Measurements from ENCODE around the gene NRARP. TPM values are rescaled to one million over a fixed set of nuclear protein-coding genes. Genes with fewer than 3 reads are reported as not detected.

Gene NRARP
- total and polyA plus RNA-seq, 2 donors (not counting 1 experiment from before 2014, with no cell fraction given): 5.7 to 11.5 TPM

- no peak overlapping the region for H3K9ac ChIP-seq (ENCODE audit: low read length)
These were observed 51.5 kb downstream of the NRARP start for GRCh38 chr9:137250329-137251193.

More at GRCh38 chr9:137250329-137251193, 51.5 kb downstream of the NRARP start:
- Mint-ChIP-seq H3K4me1 (peaks cover 12% of the 10 kb centered on the region), H3K27me3 (no peaks in the 10 kb centered on the region), H3K27ac (no peak overlapping the region), H3K4me3 (no peak overlapping the region), H3K9me3 (ENCODE audit: insufficient read depth) (no peaks in the 10 kb centered on the region)
- WGBS (ENCODE audit: insufficient coverage): 88% methylated on average over 14 of the region's 18 CpGs
- no peak for ATAC-seq (ENCODE audit: low read depth)
- H4K20me1 ChIP-seq (ENCODE audit: control insufficient read depth, insufficient read depth, low read length, poor library complexity, severe bottlenecking): peaks cover 3% of the 10 kb centered on the region
- H2AFZ ChIP-seq (ENCODE audit: insufficient read depth, low read depth, low read length, poor library complexity, severe bottlenecking): no peak overlapping the region
- no peak for DNase-seq
- ChIA-PET CTCF (interaction anchor here (1.1 kb wide), 1 partner anchor 14 kb away, joined by 3 read pairs; no protein-coding TSS in a partner anchor), POLR2A (no interaction called here)
- no peaks in the 10 kb centered on the region for H3K27me3 ChIP-seq (replicated peaks in 1 of 4; ENCODE audit: control extremely low read depth in 1 of 4, control insufficient read depth in 3 of 4, insufficient read depth in 4 of 4, low read length in 3 of 4)
- H3K79me2 ChIP-seq (ENCODE audit: control insufficient read depth, insufficient read depth, low read length): peaks cover 3% of the 10 kb centered on the region
- H3K4me3 ChIP-seq (ENCODE audit: control extremely low read depth in 1 of 5, extremely low read depth in 1 of 5, insufficient read depth in 1 of 5, low read depth in 2 of 5, low read length in 4 of 5): no peak overlapping the region
- TF ChIP-seq EZH2 (IDR thresholded peaks at IDR 0.05; ENCODE audit: borderline replicate concordance, insufficient read depth, low read depth, low read length, poor library complexity, severe bottlenecking): no peak
- TF ChIP-seq CTCF (IDR thresholded peaks at IDR 0.05): no peak
- no peaks in the 10 kb centered on the region for H3K9me3 ChIP-seq (ENCODE audit: control extremely low read depth in 1 of 3, control insufficient read depth in 2 of 3, insufficient read depth in 1 of 3, low read length in 2 of 3)
- H3K4me2 ChIP-seq (replicated peaks; ENCODE audit: low read depth, low read length, poor library complexity, severe bottlenecking): no peak overlapping the region
- intact Hi-C loops (cut with micrococcal nuclease): no loop called here
- no peak overlapping the region for H3K27ac ChIP-seq (ENCODE audit: low read length in 2 of 2)
- peaks cover 5 to 12% of the 10 kb centered on the region in 2 donors for H3K4me1 ChIP-seq (ENCODE audit: control insufficient read depth in 2 of 2, insufficient read depth in 2 of 2, low read length in 2 of 2)
- H3K36me3 ChIP-seq (replicated peaks in 1 of 2; ENCODE audit: control extremely low read depth in 1 of 2, control insufficient read depth in 1 of 2, extremely low read depth in 1 of 2, insufficient read depth in 2 of 2, low read length in 1 of 2): no peaks in the 10 kb centered on the region

Other genes with a start within 250 kb of the NRARP start
- gene ENTPD2, start 248.2 kb downstream of the NRARP start, total RNA-seq: not detected in 2 replicates
- gene ENTPD2, start 248.2 kb downstream of the NRARP start, polyA plus RNA-seq: not detected in 2 replicates
- gene SAPCD2, start 231.7 kb downstream of the NRARP start, total RNA-seq: 0.39 and 0.73 TPM in 2 replicates
- gene SAPCD2, start 231.7 kb downstream of the NRARP start, polyA plus RNA-seq: 0.45 and 0.69 TPM in 2 replicates
- gene UAP1L1, start 224.8 kb downstream of the NRARP start, total RNA-seq: 47.6 and 55.8 TPM in 2 replicates
- gene UAP1L1, start 224.8 kb downstream of the NRARP start, polyA plus RNA-seq: 29.1 and 38.1 TPM in 2 replicates
- gene MAN1B1, start 215.3 kb downstream of the NRARP start, total RNA-seq: 68.4 and 80.9 TPM in 2 replicates
- 47.0 and 53.1 TPM in 2 replicates for gene MAN1B1, start 215.3 kb downstream of the NRARP start, polyA plus RNA-seq
- 324 and 335 TPM in 2 replicates for gene DPP7, start 187.5 kb downstream of the NRARP start, total RNA-seq
- gene DPP7, start 187.5 kb downstream of the NRARP start, polyA plus RNA-seq: 506 and 546 TPM in 2 replicates
- gene GRIN1, start 163.1 kb downstream of the NRARP start, total RNA-seq: not detected in 2 replicates
- 0.04 TPM in 1 of 2 replicates, not detected in the other for gene GRIN1, start 163.1 kb downstream of the NRARP start, polyA plus RNA-seq
- gene LRRC26, start 132.2 kb downstream of the NRARP start, total RNA-seq: not detected in 2 replicates
- not detected in 2 replicates for gene LRRC26, start 132.2 kb downstream of the NRARP start, polyA plus RNA-seq
- not detected in 2 replicates for gene TMEM210, start 130.2 kb downstream of the NRARP start, total RNA-seq
- gene TMEM210, start 130.2 kb downstream of the NRARP start, polyA plus RNA-seq: not detected in 2 replicates
- 121 and 129 TPM in 2 replicates for gene ANAPC2, start 113.7 kb downstream of the NRARP start, total RNA-seq
- gene ANAPC2, start 113.7 kb downstream of the NRARP start, polyA plus RNA-seq: 127 and 138 TPM in 2 replicates
- 52.9 and 53.6 TPM in 2 replicates for gene SSNA1, start 113.6 kb downstream of the NRARP start, total RNA-seq
- 99.0 and 129 TPM in 2 replicates for gene SSNA1, start 113.6 kb downstream of the NRARP start, polyA plus RNA-seq
- 16.3 and 19.3 TPM in 2 replicates for gene TPRN, start 101.5 kb downstream of the NRARP start, total RNA-seq
- 5.7 and 6.4 TPM in 2 replicates for gene TPRN, start 101.5 kb downstream of the NRARP start, polyA plus RNA-seq
- 35.7 and 38.0 TPM in 2 replicates for gene TMEM203, start 96.6 kb downstream of the NRARP start, total RNA-seq
- 16.1 and 20.6 TPM in 2 replicates for gene TMEM203, start 96.6 kb downstream of the NRARP start, polyA plus RNA-seq
- 37.3 and 40.9 TPM in 2 replicates for gene NDOR1, start 96.6 kb downstream of the NRARP start, total RNA-seq
- 36.4 and 37.6 TPM in 2 replicates for gene NDOR1, start 96.6 kb downstream of the NRARP start, polyA plus RNA-seq
- gene RNF208, start 80.0 kb downstream of the NRARP start, total RNA-seq: 1.1 and 1.4 TPM in 2 replicates
- gene RNF208, start 80.0 kb downstream of the NRARP start, polyA plus RNA-seq: 0.97 and 1.1 TPM in 2 replicates
- gene CYSRT1, start 77.1 kb downstream of the NRARP start, total RNA-seq: 0.22 and 0.32 TPM in 2 replicates
- 0.51 and 0.68 TPM in 2 replicates for gene CYSRT1, start 77.1 kb downstream of the NRARP start, polyA plus RNA-seq
- gene RNF224, start 74.8 kb downstream of the NRARP start, total RNA-seq: not detected in 2 replicates
- gene RNF224, start 74.8 kb downstream of the NRARP start, polyA plus RNA-seq: not detected in 2 replicates
- gene SLC34A3, start 71.4 kb downstream of the NRARP start, total RNA-seq: not detected in 2 replicates
- not detected in 2 replicates for gene SLC34A3, start 71.4 kb downstream of the NRARP start, polyA plus RNA-seq
- gene TUBB4B, start 61.0 kb downstream of the NRARP start, total RNA-seq: 110 and 111 TPM in 2 replicates
- 245 and 261 TPM in 2 replicates for gene TUBB4B, start 61.0 kb downstream of the NRARP start, polyA plus RNA-seq
- not detected in 2 replicates for gene STPG3, start 51.0 kb downstream of the NRARP start, total RNA-seq
- gene STPG3, start 51.0 kb downstream of the NRARP start, polyA plus RNA-seq: not detected in 2 replicates
- 55.8 and 56.9 TPM in 2 replicates for gene NELFB, start 46.9 kb downstream of the NRARP start, total RNA-seq
- gene NELFB, start 46.9 kb downstream of the NRARP start, polyA plus RNA-seq: 47.1 and 53.7 TPM in 2 replicates
- gene TOR4A, start 24.5 kb downstream of the NRARP start, total RNA-seq: 12.7 and 15.3 TPM in 2 replicates
- gene TOR4A, start 24.5 kb downstream of the NRARP start, polyA plus RNA-seq: 6.0 and 8.3 TPM in 2 replicates
- gene EXD3, start 120.9 kb upstream of the NRARP start, total RNA-seq: 23.7 and 25.1 TPM in 2 replicates
- gene EXD3, start 120.9 kb upstream of the NRARP start, polyA plus RNA-seq: 21.3 and 22.5 TPM in 2 replicates
- 5.7 and 8.4 TPM in 2 replicates for gene NOXA1, start 121.1 kb upstream of the NRARP start, total RNA-seq
- gene NOXA1, start 121.1 kb upstream of the NRARP start, polyA plus RNA-seq: 5.1 and 7.7 TPM in 2 replicates
- gene ENTPD8, start 139.1 kb upstream of the NRARP start, total RNA-seq: not detected in 2 replicates
- gene ENTPD8, start 139.1 kb upstream of the NRARP start, polyA plus RNA-seq: not detected in 2 replicates
- 28.7 and 35.7 TPM in 2 replicates for gene NSMF, start 157.1 kb upstream of the NRARP start, total RNA-seq
- gene NSMF, start 157.1 kb upstream of the NRARP start, polyA plus RNA-seq: 59.4 and 82.1 TPM in 2 replicates
- 18.7 and 22.6 TPM in 2 replicates for gene PNPLA7, start 248.1 kb upstream of the NRARP start, total RNA-seq
- gene PNPLA7, start 248.1 kb upstream of the NRARP start, polyA plus RNA-seq: 29.9 and 30.8 TPM in 2 replicates
- 70.9 and 74.9 TPM in 2 replicates for gene MRPL41, start 249.6 kb upstream of the NRARP start, total RNA-seq
- 54.6 and 59.2 TPM in 2 replicates for gene MRPL41, start 249.6 kb upstream of the NRARP start, polyA plus RNA-seq